GM21528 (cell line): ENCODE data around the gene FASLG.
"Not testable (repeated sequence)": the region's sequence is repeated elsewhere in the genome, so short reads cannot be mapped to it uniquely, and the experiment has no call there.

Experiments used
- ATAC-seq: cut with Tn5 transposase; IDR thresholded peaks from one replicate; pipeline ENCODE4 v1.9.1; 2021; ENCODE audit warnings: mild to moderate bottlenecking, moderate library complexity; ENCODE audit not compliant: unreplicated experiment, low FRiP score

The FASLG gene

GRCh38 chr1:172679000-172679772, 20.3 kb downstream of the FASLG start:
- ATAC-seq = no peak

GRCh38 chr1:172680244-172680643, 21.3 kb downstream of the FASLG start:
- ATAC-seq = no peak

- no peak for ATAC-seq
Measured at GRCh38 chr1:172680733-172681275, 21.9 kb downstream of the FASLG start.

- ATAC-seq = no peak
Measured at GRCh38 chr1:172682812-172683211, 23.9 kb downstream of the FASLG start.

- no peak for ATAC-seq
Measured at GRCh38 chr1:172686143-172686542, 27.2 kb downstream of the FASLG start.

GRCh38 chr1:172688428-172689085, 29.7 kb downstream of the FASLG start:
- not testable (repeated sequence) for ATAC-seq

GRCh38 chr1:172690925-172691324, 32.0 kb downstream of the FASLG start:
- not testable (repeated sequence) for ATAC-seq

GRCh38 chr1:172697534-172698002, 38.7 kb downstream of the FASLG start:
- ATAC-seq = no peak

- no peak for ATAC-seq
Measured at GRCh38 chr1:172698224-172698623, 39.3 kb downstream of the FASLG start.

- peak; percentile 71 for ATAC-seq
Measured at GRCh38 chr1:172699111-172699510, 40.2 kb downstream of the FASLG start.

- no peak for ATAC-seq
Measured at GRCh38 chr1:172699695-172700227, 40.9 kb downstream of the FASLG start.

GRCh38 chr1:172700556-172700955, 41.7 kb downstream of the FASLG start:
- no peak for ATAC-seq

- no peak for ATAC-seq
Measured at GRCh38 chr1:172704001-172704400, 45.1 kb downstream of the FASLG start.

GRCh38 chr1:172704420-172705210, 45.7 kb downstream of the FASLG start:
- no peak for ATAC-seq

GRCh38 chr1:172708452-172708851, 49.5 kb downstream of the FASLG start:
- ATAC-seq = no peak

GRCh38 chr1:172711558-172711957, 52.7 kb downstream of the FASLG start:
- ATAC-seq = no peak

- ATAC-seq = no peak
Measured at GRCh38 chr1:172713466-172713865, 54.6 kb downstream of the FASLG start.
